H1 (cell line): ENCODE data around the gene ACAP1. TPM values are rescaled to one million over a fixed set of nuclear protein-coding genes. Genes with fewer than 3 reads are reported as not detected.

ENCODE experiments used
- ASH2L ChIP-seq: fragments of 200-600, 300-600 bp; sonication (generic); IDR thresholded peaks from one replicate; pipeline ENCODE4 v1.7.1; 2017; ENCODE audit warnings: low read length
- KDM5A ChIP-seq: fragments of 200-600 bp; IDR thresholded peaks from 2 replicates; pipeline ENCODE4 v1.7.1; 2012; ENCODE audit warnings: mild to moderate bottlenecking, low read length, inconsistent platforms, mixed read lengths
- RXRA ChIP-seq: IDR thresholded peaks from 2 replicates; pipeline ENCODE4 v1.6.1; 2011; ENCODE audit warnings: low read depth, mild to moderate bottlenecking, low read length, moderate library complexity; ENCODE audit not compliant: insufficient read depth
- polyA plus RNA-seq, 7 experiments: library from polyadenylated mRNA; depleted of rRNA in 3 of 7; stranded (reverse) in 5 of 7; unstranded in 2 of 7; fragments of >200 nt in 5 of 7; fragments of 200-250 nt in 2 of 7; gene quantifications; 1 replicate in 5 of 7; 2 replicates in 1 of 7; 4 replicates in 1 of 7; pipeline versions ENCODE4 v1.2.1 to v1.2.3, GENCODE V29; 2011 to 2013; ENCODE audit warnings: missing spikeins in 2 of 7, mixed read lengths in 2 of 7
- total RNA-seq: library from RNA; stranded (reverse); fragmentation: NEBNext Ultra II Directional; extraction: Animal tissue kit (Norgen Biotek cat#: 25700); gene quantifications from 2 replicates; pipeline ENCODE4 v1.2.1, GENCODE V29; 2021
- TF ChIP-seq, protein P1 (sequence below): IDR thresholded peaks from 2 replicates; pipeline ENCODE4 v1.6.1; 2011; ENCODE audit warnings: low read length, improper control_type of control experiment

The ACAP1 gene
- total and polyA plus RNA-seq, 2 of the 8 experiments (the other 6 are each of a cell fraction or from before 2014, with no cell fraction given) = 11.9 to 45.1 TPM

DNA sequence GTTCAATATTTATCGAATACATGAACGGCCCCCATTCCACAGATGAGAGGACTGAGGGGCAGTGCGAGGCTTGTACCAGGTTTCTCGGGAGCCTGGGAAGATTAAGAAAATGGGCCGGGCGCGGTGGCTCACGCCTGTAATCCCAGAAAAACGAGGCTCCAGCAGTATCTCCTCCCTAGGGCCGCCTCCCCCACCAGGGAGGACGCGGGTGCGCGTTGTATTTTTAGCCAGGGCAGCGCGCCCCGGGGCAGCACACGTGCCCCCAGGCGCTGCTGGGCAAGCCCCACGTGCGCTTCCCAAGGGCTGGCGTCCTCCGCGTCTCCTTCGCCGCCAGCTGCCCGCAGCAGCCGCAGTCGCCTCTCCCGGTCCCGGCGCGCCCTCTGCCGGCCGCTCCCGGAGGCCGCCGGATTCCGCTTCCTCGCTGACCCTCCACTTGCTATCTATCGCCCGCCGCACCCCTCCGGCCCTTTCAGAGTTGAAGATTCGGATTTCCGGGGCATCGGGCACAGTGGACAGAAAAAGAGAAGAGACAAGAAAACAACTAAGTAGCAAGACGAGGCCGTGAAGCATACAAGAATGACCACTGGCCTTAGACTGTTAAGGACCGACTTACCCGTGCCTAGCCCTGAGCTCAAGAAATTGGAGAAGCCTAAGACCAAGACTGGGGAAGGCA lies 40.0 kb upstream of the ACAP1 start (continued):
- TF ChIP-seq, protein P1, sequence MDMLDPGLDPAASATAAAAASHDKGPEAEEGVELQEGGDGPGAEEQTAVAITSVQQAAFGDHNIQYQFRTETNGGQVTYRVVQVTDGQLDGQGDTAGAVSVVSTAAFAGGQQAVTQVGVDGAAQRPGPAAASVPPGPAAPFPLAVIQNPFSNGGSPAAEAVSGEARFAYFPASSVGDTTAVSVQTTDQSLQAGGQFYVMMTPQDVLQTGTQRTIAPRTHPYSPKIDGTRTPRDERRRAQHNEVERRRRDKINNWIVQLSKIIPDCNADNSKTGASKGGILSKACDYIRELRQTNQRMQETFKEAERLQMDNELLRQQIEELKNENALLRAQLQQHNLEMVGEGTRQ = peak; percentile 69; the same call in 1 of the 2 replicates
- TF ChIP-seq KDM5A (no peak), RXRA (no peak), ASH2L (no peak)
